GM19025 (cell line): Measurements from ENCODE around the gene DDX39A.
A peak's percentile ranks its signal among the peaks of the same experiment; 100 is the strongest.
"Not testable (repeated sequence)": the region's sequence is repeated elsewhere in the genome, so short reads cannot be mapped to it uniquely, and the experiment has no call there.

ENCODE experiments used
- ATAC-seq: cut with Tn5 transposase; IDR thresholded peaks from one replicate; pipeline ENCODE4 v1.9.1; 2021; ENCODE audit warnings: mild to moderate bottlenecking, low read depth, moderate library complexity; ENCODE audit not compliant: unreplicated experiment

Gene DDX39A

DNA sequence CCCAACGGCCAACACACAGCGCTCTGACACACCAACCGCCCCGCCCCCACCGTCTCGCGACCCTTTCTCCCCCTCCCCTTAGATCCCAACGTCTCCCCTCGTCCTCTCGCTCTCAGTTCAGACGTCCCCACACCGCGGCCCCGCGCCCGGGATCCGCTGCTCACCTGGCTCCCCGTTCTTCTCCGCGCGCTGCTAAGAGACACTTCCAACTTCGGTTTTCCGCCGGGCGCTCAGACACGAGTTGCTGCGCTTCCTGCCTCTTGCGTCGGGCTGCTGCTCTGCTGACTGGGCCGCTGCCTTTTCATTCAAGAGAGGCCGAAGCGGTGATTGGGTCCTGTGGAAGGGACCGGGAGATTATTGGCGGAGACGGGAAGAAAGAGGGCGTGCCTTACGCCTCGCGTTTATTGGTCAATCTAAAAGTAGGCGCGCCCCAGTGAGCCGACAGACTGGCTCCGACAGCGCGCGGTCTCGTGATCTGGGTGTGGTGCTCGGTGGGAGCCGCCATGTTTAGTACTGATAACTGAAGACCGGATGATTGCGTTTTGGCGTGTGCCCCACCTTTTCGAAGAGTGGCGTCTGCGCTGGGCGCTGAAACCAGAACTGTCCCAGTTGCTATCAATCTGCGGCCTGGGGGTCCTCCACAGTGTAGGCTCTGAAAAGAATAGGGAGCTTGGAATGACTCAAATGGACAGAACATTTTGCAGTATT, at the start of gene DDX39A:
Gene DDX39A, minus strand, starts transcription at position 236 of the 708 bp plus-strand sequence. CDS start 6,121 bp downstream, outside the sequence.
- ATAC-seq, result peak; percentile 87

DNA sequence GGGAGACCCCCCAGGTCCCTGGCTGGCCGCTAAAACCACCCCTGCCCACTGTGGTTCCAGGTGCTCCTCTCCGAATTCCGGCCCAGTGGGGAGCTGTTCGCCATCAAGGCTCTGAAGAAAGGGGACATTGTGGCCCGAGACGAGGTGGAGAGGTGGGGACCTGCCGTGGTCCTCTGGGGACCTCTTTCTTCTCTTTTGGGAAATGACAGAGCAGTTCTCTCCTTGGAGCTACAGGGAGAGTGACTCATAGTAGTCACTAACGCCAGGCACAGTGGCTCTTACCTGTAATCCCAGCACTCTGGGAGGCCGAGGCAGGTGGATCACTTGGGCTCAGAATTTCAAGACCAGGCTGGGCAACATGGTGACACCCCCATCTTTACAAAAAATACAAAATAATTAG, 48.7 kb upstream of the DDX39A start:
- no peak for ATAC-seq

GRCh38 chr19:14467391-14467790, 48.2 kb upstream of the DDX39A start:
- ATAC-seq, result no peak

DNA sequence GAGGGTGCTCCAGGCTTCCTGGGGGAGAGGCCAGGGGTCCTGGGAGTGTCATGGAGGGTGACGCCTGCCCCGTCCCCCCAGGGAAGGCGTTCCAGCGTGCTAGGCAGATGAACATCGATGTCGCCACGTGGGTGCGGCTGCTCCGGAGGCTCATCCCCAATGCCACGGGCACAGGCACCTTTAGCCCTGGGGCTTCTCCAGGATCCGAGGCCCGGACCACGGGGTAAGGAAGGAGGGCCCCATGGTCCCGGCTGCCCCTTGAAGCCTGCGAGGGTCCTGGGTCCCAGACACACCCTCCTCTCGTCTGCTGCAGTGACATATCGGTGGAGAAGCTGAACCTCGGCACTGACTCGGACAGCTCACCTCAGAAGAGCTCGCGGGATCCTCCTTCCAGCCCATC, 44.6 kb upstream of the DDX39A start:
- ATAC-seq, result no peak

DNA sequence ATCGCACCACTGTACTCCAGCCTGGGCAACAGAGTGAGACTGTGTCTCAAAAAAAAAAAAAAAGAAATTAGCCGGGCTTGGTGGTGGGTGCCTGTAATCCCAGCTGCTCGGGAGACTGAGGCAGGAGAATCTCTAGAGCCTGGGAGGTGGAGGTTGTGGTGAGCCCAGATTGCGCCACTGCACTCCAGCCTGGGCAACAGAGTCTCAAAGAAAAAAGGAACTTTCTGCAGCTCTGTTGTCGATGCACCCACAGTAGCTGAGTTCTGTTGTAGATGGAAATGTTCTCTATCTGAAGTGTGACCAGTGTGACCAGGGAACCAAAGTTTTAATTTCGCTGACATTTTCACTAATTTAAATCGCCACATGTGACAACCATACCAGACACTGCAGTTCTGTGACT, 43.3 kb upstream of the DDX39A start:
- ATAC-seq, result not testable (repeated sequence)

DNA sequence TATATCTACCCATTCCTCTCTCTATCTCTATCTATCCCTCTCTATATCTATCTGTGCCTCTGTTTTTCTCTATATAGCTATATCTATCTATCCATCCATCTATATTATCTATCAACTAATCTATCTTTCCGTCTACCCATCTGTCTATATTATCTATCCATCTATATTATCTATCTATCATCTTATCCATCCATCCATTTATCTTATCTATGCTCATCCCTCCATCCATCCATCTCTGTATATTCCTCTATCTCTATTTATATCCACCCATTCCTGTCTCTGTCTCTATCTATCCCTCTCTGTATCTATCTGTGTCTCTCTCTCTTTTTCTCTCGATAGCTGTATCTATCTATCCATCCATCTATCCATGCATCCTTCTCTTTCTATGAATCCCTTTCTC, 41.8 kb upstream of the DDX39A start:
- ATAC-seq, result no peak

DNA sequence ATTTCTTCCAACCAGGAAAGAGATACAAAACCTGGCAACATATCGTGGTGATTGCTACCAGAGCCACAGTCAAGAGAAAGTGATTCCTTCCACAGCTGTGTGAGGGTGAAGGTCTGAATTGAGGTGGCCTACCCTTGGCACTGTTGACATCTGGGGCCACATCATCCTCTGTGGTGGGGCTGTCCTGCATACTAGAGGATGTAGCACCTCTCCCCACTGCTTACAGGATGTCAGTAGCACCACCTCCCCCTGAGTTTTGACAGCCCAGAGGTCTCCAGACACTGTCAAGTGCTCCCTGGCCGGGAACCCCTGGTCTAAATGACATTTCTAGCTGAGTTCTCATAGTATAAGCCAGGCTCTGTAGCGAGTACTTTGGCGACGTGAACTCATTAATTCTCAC, 40.6 kb upstream of the DDX39A start:
- no peak for ATAC-seq

DNA sequence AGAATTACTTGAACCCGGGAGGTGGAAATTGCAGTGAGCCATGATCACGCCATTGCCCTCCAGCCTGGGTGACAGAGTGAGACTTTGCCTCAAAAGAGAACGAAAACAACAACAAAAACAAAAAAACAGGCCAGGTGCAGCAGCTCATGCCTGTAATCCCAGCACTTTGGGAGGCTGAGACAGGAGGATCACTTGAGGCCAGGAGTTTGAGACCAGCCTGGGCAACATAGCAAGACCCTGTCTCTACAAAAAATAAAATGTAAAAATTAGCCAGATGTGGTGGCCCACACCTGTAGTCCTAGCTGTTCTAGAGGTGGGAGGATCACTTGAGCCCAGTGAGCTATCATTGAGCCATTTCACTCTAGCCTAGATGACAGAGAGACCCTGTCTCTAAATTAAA, 33.2 kb upstream of the DDX39A start:
- ATAC-seq, result not testable (repeated sequence)

- ATAC-seq, result no peak
Measured at GRCh38 chr19:14450876-14451275, 31.7 kb upstream of the DDX39A start.

GRCh38 chr19:14450168-14450874, 31.2 kb upstream of the DDX39A start:
- ATAC-seq, result no peak

DNA sequence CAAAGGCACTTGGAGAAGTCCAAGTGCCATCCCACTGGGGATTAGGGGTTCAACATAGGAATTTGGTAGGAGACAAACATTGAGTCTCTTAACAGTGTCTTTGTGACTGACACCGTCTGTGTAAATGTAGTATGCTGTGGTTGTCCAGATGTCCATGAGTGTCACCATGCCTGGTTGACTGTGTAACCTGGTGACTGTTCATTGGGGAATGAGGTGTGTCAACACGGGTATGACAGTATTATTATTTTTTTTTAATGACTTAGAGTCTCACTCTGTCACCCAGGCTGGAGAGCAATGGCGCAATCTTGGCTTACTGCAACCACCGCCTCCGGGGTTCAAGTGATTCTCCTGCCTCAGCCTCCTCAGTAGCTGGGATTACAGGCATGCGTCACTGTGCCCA, 30.2 kb upstream of the DDX39A start:
- no peak for ATAC-seq

DNA sequence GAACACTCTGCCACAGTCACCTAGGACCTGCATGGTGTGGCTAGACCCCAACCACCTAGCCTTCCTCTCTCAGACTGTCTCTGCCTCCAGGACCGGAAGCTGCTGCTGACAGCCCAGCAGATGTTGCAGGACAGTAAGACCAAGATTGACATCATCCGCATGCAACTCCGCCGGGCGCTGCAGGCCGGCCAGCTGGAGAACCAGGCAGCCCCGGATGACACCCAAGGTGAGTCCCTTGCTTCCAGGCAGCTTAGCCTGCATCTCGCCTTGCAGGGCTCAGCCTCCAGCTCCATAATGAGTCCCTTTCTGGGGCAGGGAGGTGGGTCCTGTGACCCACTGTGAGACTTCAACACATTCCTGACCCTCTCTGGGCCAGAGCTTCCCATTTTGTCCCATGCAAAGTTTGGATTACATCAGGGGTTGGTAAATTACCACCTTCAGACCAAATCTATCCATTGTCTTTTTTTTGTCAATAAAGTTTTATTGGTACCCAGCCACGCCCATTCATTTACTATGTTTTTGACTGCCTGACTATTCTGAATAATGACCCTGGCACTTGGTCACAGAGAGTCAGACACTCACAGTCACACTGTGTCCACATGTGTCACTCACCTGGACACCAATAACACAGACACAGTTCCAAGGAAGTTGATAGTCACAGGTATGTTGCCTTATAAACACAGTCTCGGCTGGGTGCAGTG, 27.3 kb upstream of the DDX39A start:
- ATAC-seq, result no peak

DNA sequence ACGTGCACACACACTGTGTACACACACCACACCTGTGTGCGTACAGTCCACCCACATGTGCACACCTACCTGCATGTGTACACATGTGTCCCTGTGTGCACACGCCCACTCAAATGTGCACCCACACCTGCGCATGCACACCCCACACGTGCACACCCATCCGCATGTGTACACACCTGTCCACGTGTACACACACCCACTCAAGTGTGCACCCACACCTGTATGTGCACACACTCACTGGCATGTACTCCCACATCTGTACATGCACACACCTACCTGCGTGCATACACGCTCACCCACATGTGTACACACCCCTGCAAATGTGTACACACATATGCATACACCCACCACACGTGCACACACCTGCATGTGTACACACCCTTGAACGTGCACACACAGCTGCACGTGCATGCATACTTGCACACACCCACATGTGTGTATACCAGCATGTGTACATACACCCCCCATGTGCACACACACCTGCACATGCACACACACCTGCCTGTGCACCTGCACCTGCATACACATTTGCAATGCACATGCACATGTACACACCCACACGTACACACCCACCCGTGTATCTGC, 24.6 kb upstream of the DDX39A start:
- no peak for ATAC-seq

DNA sequence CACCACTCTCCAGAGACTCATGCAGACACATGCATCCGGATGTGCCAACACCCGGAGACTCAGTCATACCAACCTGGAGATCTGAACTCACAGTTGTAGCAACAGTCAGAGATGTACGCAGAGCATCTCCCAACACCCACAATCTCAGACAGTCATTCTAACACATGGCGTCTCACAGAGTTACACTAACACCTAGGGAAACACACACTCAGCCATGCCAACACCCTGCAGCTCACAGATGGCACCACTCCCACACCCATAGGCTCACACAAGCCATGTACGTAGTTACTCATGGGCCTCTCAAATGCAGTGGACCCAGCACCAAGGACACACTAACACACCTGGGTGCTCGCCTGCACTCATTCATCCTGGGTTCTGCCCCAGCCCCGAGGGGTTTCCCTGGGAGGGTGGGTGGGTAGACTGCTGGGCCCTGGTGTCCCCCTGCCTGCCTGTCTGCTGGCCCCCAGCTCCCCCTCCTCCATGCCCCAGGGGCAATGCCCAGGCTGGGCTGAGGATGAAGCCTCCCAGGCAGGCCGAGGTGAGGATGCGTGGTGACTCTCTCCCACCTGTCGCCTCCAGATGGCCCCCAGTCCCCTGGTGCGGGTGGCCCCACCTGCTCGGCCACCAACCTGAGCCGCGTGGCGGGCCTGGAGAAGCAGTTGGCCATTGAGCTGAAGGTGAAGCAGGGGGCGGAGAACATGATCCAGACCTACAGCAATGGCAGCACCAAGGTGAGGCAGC, 23.9 kb upstream of the DDX39A start:
- no peak for ATAC-seq

- no peak for ATAC-seq
Measured at GRCh38 chr19:14441041-14441938, 22.1 kb upstream of the DDX39A start.

- peak; percentile 82 for ATAC-seq
Measured at GRCh38 chr19:14440049-14440448, 20.9 kb upstream of the DDX39A start.

DNA sequence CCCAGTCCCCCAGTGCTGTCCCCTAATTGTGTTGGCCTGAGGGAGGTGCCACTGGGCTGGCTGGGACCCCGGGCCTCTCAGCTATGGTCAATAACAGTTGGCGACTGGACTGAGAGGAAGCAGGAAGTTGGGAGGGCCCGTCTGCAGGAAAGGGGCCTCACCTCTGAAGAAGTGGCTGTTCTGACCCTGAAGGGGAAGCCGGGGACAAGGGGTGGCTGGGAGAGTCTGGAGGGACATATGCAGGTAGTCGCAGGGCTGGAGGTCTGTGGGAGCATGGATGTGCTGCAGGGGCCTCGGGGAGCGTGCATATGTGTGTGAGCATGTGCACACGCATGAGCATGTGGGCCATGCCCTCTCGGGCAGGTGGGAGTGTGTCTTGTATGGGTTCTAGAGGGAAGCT, 19.9 kb upstream of the DDX39A start:
- ATAC-seq, result no peak

- ATAC-seq, result no peak
Measured at GRCh38 chr19:14437578-14438140, 18.5 kb upstream of the DDX39A start.
